Measurements from ENCODE around the gene MICAL1.

GRCh38 chr6:109445382-109445781 lies 10.2 kb downstream of the MICAL1 start:
- no peak for TF ChIP-seq CTCF (IDR thresholded peaks at IDR 0.05)
- no peak for TF ChIP-seq POLR2AphosphoS5 (IDR thresholded peaks at IDR 0.05)
- no peak for TF ChIP-seq POLR2A (IDR thresholded peaks at IDR 0.05)
- TF ChIP-seq EP300 (IDR thresholded peaks at IDR 0.05), result no peak
